GM19043 (cell line): ENCODE data around the gene THPO.

Experiments
- ATAC-seq: cut with Tn5 transposase; IDR thresholded peaks from one replicate; pipeline ENCODE4 v1.9.1; 2021; ENCODE audit warnings: low read depth; ENCODE audit not compliant: unreplicated experiment

THPO gene

GRCh38 chr3:184336547-184337398, 41.2 kb downstream of the THPO start:
- no peak for ATAC-seq

GRCh38 chr3:184335661-184336546, 42.1 kb downstream of the THPO start:
- peak; percentile 78 for ATAC-seq

DNA sequence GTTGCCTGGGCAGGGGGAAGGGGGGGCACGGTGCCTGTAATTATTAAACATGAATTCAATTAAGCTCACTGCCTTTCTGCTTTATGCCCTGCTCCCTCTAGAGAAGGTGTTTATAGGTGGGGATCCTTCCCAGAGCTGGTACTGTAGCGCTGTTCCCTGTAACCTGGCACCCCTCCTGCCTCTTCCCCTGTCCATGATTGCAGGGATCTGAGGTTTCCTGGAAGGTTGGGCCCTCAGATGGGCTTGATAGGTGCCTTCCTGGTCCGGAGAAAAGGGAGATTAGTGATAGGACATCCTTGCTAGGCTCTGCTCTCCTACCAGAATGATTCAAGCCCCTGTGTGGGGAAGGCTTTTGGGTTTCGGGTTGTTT, 42.7 kb downstream of the THPO start:
- ATAC-seq, result no peak

- no peak for ATAC-seq
Observed at GRCh38 chr3:184334470-184335158, 43.4 kb downstream of the THPO start.

GRCh38 chr3:184333700-184334099, 44.3 kb downstream of the THPO start:
- no peak for ATAC-seq

GRCh38 chr3:184333190-184333589, 44.8 kb downstream of the THPO start:
- ATAC-seq, result no peak

DNA sequence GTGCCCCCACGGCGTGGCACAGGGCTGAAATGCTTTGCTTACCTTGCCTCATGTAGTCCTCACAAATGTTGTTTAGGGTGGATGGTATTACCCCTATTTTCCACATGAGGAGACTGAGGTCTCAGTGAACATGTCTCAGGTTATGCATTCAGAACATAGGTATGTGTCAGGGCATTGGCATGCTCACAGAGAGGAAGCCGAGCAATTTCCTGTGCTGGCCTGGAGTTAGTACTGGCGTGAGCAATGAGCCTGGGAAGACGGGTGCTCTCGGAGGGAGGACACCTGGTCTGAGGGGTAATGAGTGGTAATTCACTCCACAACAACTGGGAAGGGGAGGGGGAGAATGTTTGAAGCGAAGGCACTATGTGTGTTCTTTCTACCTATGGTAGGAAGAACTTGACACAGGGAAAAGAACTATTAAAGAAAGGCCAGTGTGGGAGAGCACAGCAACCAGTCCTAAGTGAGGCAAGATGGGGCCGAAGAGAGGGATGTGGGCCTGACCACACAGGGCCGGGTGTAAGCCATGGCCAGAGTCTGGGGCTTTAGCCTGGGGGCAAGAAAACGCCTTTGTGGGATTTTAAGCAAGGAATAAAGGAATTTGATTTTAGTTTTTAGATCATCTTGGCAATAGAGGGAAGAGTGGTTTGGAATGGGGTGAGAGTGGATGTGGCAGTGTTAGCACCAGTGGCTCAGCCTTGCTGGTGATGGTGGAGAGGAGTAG, 45.5 kb downstream of the THPO start:
- no peak for ATAC-seq

DNA sequence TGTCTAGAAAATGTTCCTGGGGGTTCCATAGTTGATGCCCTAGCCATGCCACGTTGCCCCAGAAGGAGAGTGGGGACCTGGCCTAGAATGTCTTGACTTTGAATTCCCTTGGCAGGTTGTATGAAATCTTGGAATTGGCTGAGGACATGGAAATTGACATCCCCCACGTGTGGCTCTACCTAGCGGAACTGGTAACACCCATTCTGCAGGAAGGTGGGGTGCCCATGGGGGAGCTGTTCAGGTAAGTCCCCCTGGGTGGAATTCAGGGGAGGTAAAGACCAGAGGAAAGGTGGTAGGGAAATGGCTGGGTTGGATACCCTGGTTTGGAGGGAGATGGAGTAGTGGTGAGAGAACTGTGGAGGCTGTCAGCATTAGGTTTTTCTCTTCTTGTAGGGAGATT, 49.5 kb downstream of the THPO start:
- no peak for ATAC-seq

GRCh38 chr3:184327171-184327570, 50.8 kb downstream of the THPO start:
- no peak for ATAC-seq

DNA sequence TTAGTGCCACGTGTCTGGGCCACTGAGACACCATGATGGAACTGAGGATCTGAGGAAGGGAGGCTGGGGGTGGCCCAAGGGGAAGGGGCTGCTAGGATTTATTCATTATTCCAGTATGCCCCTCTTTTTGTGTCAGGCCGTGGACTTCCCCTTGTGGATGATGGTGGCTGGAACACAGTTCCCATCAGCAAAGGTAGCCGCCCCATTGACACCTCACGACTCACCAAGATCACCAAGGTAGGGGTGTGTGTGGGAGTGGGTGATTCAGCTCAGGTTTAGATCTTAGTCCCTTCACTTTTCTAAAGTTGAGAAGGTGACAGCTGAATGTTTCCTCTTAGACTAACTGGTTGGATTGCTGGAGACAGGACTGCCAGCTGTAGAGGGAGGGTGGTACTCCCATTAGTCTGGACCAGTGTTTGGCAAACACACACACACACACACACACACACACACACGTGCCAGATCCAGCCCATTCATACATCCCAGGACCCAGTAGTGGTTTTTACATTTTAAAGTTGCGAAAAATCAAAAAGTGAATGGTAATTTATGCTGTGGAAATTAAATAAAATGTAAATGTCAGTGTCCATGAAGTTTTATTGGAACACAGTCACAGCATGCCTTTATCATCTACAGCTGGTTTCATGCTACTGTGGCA, 52.2 kb downstream of the THPO start:
- ATAC-seq, result no peak

GRCh38 chr3:184325269-184325668, 52.7 kb downstream of the THPO start:
- no peak for ATAC-seq

- no peak for ATAC-seq
Observed at GRCh38 chr3:184323696-184324095, 54.3 kb downstream of the THPO start.

GRCh38 chr3:184322731-184323487, 55.1 kb downstream of the THPO start:
- no peak for ATAC-seq
